H1 (cell line): ENCODE measurements around the gene EPN2. TPM values are rescaled to one million over a fixed set of nuclear protein-coding genes. Genes with fewer than 3 reads are reported as not detected.

Experiments
- CEBPB ChIP-seq: IDR thresholded peaks from 2 replicates; pipeline ENCODE4 v1.6.1; 2012; ENCODE audit warnings: low read depth, low read length
- CTBP2 ChIP-seq: IDR thresholded peaks from 2 replicates; pipeline ENCODE4 v1.7.0; 2011; ENCODE audit warnings: borderline replicate concordance, mild to moderate bottlenecking, moderate library complexity, mixed read lengths, low read length; ENCODE audit not compliant: insufficient read depth, insufficient read length
- GTF2F1 ChIP-seq: IDR thresholded peaks from 2 replicates; pipeline ENCODE4 v1.6.1; 2012; ENCODE audit warnings: low read depth, low read length, improper control_type of control experiment, borderline replicate concordance
- POU5F1 ChIP-seq: IDR thresholded peaks from 2 replicates; pipeline ENCODE4 v1.6.1; 2011; ENCODE audit warnings: low read depth, mild to moderate bottlenecking, low read length, moderate library complexity
- polyA plus RNA-seq, 7 experiments: library from polyadenylated mRNA; depleted of rRNA in 3 of 7; stranded (reverse) in 5 of 7; unstranded in 2 of 7; fragments of >200 nt in 5 of 7; fragments of 200-250 nt in 2 of 7; gene quantifications; 1 replicate in 5 of 7; 2 replicates in 1 of 7; 4 replicates in 1 of 7; pipeline versions ENCODE4 v1.2.1 to v1.2.3, GENCODE V29; 2011 to 2013; ENCODE audit warnings: missing spikeins in 2 of 7, mixed read lengths in 2 of 7
- total RNA-seq: library from RNA; stranded (reverse); fragmentation: NEBNext Ultra II Directional; extraction: Animal tissue kit (Norgen Biotek cat#: 25700); gene quantifications from 2 replicates; pipeline ENCODE4 v1.2.1, GENCODE V29; 2021

The EPN2 gene
- total and polyA plus RNA-seq, 2 of the 8 experiments (the other 6 are each of a cell fraction or from before 2014, with no cell fraction given): 28.7 to 55.8 TPM

- TF ChIP-seq CTBP2: no peak
- TF ChIP-seq GTF2F1: no peak
- TF ChIP-seq POU5F1: no peak
- TF ChIP-seq CEBPB: no peak
Measured at GRCh38 chr17:19299866-19300265, 62.7 kb downstream of the EPN2 start (continued).
